ENCODE results near the gene KIAA1671. TPM values are rescaled to one million over a fixed set of nuclear protein-coding genes. Genes with fewer than 3 reads are reported as not detected.

Gene KIAA1671
- polyA plus RNA-seq, 1 donor: 27.1 TPM

DNA sequence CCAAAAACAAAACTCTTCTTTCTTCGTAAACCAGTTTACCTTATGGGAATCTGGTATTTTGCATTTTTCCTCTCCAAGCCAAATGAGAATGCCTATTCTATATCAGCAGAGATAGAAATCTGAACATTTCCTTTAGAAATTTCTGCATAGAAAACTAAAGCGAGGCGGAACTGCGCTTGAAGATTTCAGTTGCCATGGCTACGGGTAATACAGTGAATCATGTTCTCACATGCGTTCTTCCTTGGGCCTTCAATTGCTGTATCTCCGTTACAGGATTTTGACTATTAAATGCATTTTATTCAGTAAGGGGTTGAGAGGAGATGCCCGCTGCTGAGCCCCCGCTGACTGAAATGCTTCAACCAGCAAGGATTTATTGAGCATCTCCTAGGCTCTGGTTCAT is 138.9 kb downstream of the KIAA1671 start:
- no peak for DNase-seq

DNA sequence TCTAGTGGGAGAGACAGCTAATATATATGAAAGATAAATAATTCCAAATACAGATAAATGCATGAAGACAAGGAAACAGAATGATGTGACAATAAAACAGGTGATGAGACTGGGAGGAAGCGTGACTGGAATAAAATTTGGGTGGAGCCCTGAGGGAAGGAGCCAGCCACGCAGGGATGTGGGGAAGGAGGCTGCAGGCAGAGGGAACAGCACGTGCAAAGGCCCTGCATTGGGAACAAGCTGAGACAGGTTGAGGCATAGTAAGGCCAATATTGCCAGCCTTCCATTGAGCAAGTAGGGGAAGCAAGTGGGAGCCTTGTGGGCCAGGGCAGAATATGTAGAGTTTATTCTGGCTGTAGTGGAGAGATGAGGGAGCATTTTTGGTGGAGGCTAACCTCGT is 139.6 kb downstream of the KIAA1671 start:
- no peak for DNase-seq

GRCh38 chr22:25094579-25094978 is 142.1 kb downstream of the KIAA1671 start:
- no peak for DNase-seq

DNA sequence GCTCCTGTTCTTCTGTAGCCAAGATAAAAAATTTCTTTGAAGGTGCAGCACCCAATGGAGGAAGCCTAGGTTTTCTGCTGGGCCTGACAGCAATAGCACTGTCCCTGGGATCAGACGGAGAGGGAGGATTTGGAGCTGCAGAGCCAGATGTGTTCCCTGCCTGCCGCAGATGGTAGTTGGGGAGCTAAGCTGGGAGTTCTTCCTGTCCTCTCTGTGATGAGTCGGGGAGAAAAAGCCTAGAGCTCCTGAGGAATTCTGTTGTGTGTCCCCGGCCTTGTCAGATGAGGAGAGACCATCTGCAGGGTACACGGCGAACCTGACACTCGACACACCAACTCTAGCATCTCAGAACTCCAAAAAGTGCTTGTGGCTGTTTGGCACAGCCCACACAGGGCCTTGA is 143.4 kb downstream of the KIAA1671 start:
- no peak for DNase-seq

- no peak for DNase-seq
Observed at GRCh38 chr22:25096638-25097405, 144.3 kb downstream of the KIAA1671 start.

- DNase-seq: no peak
Observed at GRCh38 chr22:25098445-25099081, 146.0 kb downstream of the KIAA1671 start.

- no peak for DNase-seq
Observed at GRCh38 chr22:25099202-25099601, 146.7 kb downstream of the KIAA1671 start.

GRCh38 chr22:25100402-25100801 is 147.9 kb downstream of the KIAA1671 start:
- DNase-seq: no peak

DNA sequence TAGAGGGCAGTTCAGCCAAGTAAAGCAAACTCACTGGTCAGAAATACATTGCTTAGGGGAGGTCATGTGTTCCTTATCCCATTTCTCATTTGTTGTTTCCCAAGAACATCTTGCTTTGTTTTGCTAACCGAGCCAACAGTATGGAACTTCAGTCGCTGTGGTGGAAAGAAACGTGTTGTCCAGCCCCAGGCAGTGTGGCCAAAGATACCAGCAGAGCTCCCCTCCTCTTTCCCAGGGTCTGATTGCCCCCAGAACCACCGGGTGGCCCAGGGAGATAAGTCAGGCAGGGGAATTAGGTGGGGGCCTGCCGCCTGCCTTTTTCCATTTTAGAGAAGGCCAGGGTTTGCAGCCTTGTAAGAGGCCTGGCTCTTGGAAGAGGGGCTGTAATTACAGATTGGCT is 148.4 kb downstream of the KIAA1671 start:
- DNase-seq: no peak

DNA sequence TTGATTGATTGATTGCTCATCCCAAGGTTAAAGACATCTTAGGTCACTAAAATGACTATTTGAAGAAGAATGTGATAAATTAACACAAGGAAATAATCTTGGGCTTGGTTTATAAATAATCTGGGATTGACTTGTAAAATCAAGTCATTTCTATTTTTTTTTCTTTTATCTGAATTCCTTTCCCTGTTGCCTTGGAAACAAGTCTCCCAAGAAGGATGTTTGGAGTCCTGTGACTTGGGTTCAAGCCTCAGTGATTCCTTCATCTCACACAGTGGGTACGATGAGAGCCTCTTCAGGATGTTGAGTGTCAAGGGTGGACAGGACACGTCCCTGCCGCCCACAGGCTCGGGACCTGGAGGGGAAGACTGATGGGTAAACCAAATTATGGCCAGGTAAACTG is 149.0 kb downstream of the KIAA1671 start:
- no peak for DNase-seq

- DNase-seq: no peak
Observed at GRCh38 chr22:25101986-25102385, 149.5 kb downstream of the KIAA1671 start.

DNA sequence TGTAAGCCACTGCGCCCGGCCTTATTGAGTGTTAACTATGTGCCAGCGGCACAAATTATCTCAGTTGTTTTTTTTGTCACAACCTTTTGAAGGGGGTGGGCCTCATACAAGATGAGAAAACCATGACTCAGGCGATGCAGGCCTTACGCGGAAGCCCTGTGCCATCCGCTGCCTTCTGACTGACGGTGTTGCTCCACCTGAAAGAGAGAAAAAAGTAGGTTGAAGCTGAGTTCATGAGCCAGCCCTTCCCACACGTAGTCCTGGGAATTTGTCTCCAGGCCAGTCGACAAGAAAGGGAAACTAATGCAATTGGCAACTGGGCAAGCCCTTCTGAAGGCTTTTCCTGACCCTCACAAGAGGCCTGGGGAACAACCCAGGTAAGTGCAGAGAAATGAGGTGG is 150.2 kb downstream of the KIAA1671 start:
- no peak for DNase-seq

- DNase-seq: no peak
Observed at GRCh38 chr22:25104367-25104766, 151.9 kb downstream of the KIAA1671 start.

DNA sequence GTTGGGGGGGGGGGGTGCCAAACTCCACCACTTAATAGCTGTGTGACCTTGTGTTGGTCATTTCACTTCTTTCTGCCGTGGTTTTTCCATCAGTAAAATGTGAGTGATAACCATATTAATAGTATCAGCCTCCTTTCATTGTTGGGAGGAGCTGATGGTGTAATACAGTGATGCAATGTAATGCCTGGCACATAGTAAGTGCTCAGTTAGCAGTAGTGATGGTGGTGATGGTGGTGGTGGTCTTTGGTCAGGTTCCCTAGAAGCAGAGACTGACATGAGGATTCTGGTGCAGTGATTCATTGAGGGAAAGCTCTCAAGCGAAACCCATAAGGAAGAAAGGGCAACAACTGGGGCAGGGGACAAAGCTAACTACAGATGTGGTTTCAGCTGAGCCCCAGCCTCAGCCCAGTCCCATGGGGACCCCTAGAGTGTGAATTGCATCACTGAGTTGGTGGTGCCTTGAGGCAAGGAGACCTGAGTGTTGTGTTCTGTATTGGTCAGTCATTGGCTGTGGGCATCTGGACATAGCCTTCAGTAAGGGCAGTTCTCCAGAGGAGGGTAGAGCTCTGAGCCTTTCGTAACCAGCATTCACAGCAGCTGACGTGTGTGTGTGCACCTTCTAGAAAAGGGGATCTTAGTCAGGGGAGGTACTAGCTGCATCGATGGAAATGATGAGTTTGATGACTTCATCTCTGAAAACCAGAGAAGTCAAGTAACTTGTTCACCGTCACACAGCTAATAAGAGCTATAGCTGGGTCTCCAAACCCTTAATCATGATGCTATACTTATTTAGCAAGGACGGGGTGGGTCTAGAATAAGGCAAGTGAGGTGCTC is 153.5 kb downstream of the KIAA1671 start:
- no peak for DNase-seq

- DNase-seq: no peak
Observed at GRCh38 chr22:25109878-25110595, 157.5 kb downstream of the KIAA1671 start.

- no peak for DNase-seq
Observed at GRCh38 chr22:25110596-25110845, 158.0 kb downstream of the KIAA1671 start.

GRCh38 chr22:25110846-25111578 is 158.5 kb downstream of the KIAA1671 start:
- peak; percentile 83 for DNase-seq

GRCh38 chr22:25111579-25112517 is 159.3 kb downstream of the KIAA1671 start:
- peak; percentile 40 for DNase-seq

DNA sequence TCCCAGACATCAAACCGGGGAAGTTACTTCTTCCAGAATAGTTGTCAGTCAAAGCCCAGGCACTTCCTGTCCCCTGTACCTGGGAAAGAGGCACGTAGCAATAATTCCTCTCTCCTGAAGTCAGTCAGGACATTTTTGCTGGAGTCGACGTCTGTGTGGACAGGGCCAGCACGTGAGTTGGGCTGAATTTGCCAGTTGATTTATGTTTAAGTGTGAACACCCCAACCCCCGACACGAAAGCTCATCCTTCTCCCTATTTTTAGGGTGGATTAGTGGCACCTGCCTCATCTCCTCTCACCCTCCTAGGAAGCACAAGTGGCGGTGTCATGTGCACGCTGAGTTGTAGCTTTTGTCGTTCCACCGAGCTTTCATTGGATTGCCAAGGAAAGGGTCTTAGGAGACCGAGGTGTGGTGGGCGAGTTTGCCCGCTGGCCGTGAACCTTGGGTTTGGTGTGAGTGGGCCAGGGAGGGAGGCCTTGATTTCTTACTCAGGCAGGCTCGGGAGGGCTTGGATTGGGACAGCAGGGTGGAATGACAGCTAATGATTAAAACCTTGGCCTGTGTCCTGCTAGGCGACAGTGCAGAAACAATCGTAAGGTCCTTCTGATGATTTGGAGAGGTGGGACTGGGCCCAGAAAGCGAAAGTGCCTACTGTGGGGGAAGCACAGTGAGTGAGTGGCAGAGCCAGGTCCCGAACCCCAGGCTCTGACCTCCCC is 160.2 kb downstream of the KIAA1671 start:
- no peak for DNase-seq

- no peak for DNase-seq
Observed at GRCh38 chr22:25113316-25113721, 160.8 kb downstream of the KIAA1671 start.
